GM12878 (cell line): ENCODE results near the gene ZDHHC19. TPM values are rescaled to one million over a fixed set of nuclear protein-coding genes. Genes with fewer than 3 reads are reported as not detected.

ENCODE experiments used
- ATAC-seq: fragments of 200-7000 bp; cut with Tn5 transposase; 3 replicates; pipeline ENCODE4 v1.9.1; 2020; ENCODE audit warnings: mild to moderate bottlenecking, moderate library complexity
- BruUV-seq: library from RNA; stranded (reverse); fragments of 400-500 nt; replicated peaks from 2 replicates; lab custom pipeline; 2021; lab: Mats Ljungman, UMichigan
- CTCF ChIA-PET: fragments of 300-600 bp; sonication (Branson Sonifier 250); formaldehyde crosslinking; extraction: SDS; loops from one replicate; lab custom pipeline; 2021; ENCODE audit warnings: inconsistent platforms; lab: Yijun Ruan, JAX
- POLR2A ChIA-PET: fragments of 350-600 bp; formaldehyde crosslinking; extraction: SDS; loops from one replicate; lab custom pipeline; 2021; ENCODE audit warnings: inconsistent platforms; lab: Charles Lee
- RAD21 ChIA-PET: fragments of 300-600 bp; sonication (Branson Sonifier 250); formaldehyde crosslinking; loops from one replicate; lab custom pipeline; 2023; ENCODE audit warnings: antibody characterized with exemption; ENCODE audit not compliant: unreplicated experiment; lab: Charles Lee
- SMC1A ChIA-PET: fragments of 300-600 bp; sonication (Branson Sonifier 250); formaldehyde crosslinking; loops from one replicate; lab custom pipeline; 2023; ENCODE audit not compliant: unreplicated experiment, uncharacterized antibody; lab: Charles Lee
- DNase-seq: peaks from one replicate; pipeline ENCODE4 v3.0.0-alpha.2; 2011; ENCODE audit warnings: low read depth, low spot score
- FAIRE-seq: peaks from 3 replicates; lab custom pipeline; 2011; peaks lifted over from hg19 to GRCh38; lab: Jason Lieb, UNC
- H2AFZ ChIP-seq: 2 replicates; pipeline ENCODE4 v1.6.0; 2011; ENCODE audit warnings: low read depth, low read length, control low read depth; ENCODE audit not compliant: control insufficient read depth
- H3K27ac ChIP-seq: 2 replicates; pipeline ENCODE4 v1.5.1; 2011; ENCODE audit warnings: control low read depth; ENCODE audit not compliant: control insufficient read depth, insufficient read depth
- H3K27me3 ChIP-seq, 2 experiments: replicated peaks in 1 of 2; 2 replicates each; pipeline versions ENCODE4 v1.6.0 to v1.6.1; 2011; ENCODE audit warnings: low read length in 1 of 2; ENCODE audit not compliant: control insufficient read depth in 2 of 2, insufficient read depth in 2 of 2
- H3K36me3 ChIP-seq, 2 experiments: 2 replicates each; pipeline ENCODE4 v1.5.1; 2011; ENCODE audit warnings: low read length in 1 of 2; ENCODE audit not compliant: control insufficient read depth in 2 of 2, insufficient read depth in 2 of 2
- H3K4me1 ChIP-seq: 2 replicates; pipeline ENCODE4 v1.6.1; 2011; ENCODE audit warnings: mild to moderate bottlenecking, low read length, moderate library complexity, mixed read lengths; ENCODE audit not compliant: control insufficient read depth, insufficient read depth
- H3K4me2 ChIP-seq: 2 replicates; pipeline ENCODE4 v1.6.0; 2011; ENCODE audit warnings: control low read depth; ENCODE audit not compliant: control insufficient read depth, insufficient read depth
- H3K4me3 ChIP-seq: fragments of 200-600 bp; sonication (generic); 2 replicates; pipeline ENCODE4 v1.5.1; 2016
- H3K79me2 ChIP-seq: 2 replicates; pipeline ENCODE4 v1.6.0; 2011; ENCODE audit warnings: low read length; ENCODE audit not compliant: control insufficient read depth, insufficient read depth
- H3K9ac ChIP-seq: 2 replicates; pipeline ENCODE4 v1.8.0; 2011; ENCODE audit warnings: low read length, control low read depth, mixed read lengths; ENCODE audit not compliant: control insufficient read depth, insufficient read depth
- H3K9me3 ChIP-seq: replicated peaks from 3 replicates; pipeline ENCODE4 v1.5.1; 2011; ENCODE audit warnings: mild to moderate bottlenecking, low read length; ENCODE audit not compliant: control insufficient read depth, insufficient read depth
- H4K20me1 ChIP-seq: 2 replicates; pipeline ENCODE4 v1.6.0; 2011; ENCODE audit not compliant: control insufficient read depth, insufficient read depth
- CBX5 ChIP-seq: sonication (generic); IDR thresholded peaks from 2 replicates; pipeline ENCODE4 v1.6.1; 2016; ENCODE audit warnings: low read depth, moderate library complexity, mild to moderate bottlenecking, inconsistent platforms
- HDAC6 ChIP-seq: fragments of 200-600 bp; sonication (generic); IDR thresholded peaks from one replicate; pipeline ENCODE4 v1.8.0; 2017; ENCODE audit warnings: antibody characterized with exemption; ENCODE audit not compliant: unreplicated experiment
- NFIC ChIP-seq: IDR thresholded peaks from 2 replicates; pipeline ENCODE4 v1.6.1; 2012; ENCODE audit warnings: low read depth, mild to moderate bottlenecking, inconsistent platforms, low read length, moderate library complexity
- WGBS: methylation state at CpG from one replicate; pipeline ENCODE4 v1.1.6; 2016; ENCODE audit warnings: low lambda C conversion rate; ENCODE audit not compliant: insufficient replicate concordance, insufficient coverage; ENCODE audit errors: missing lambda C conversion rate; 5-methylcytosine and 5-hydroxymethylcytosine counted together
- in situ Hi-C: fragments of 300-500 bp; cut with MboI; formaldehyde crosslinking; loops from 9 replicates; pipeline ENCODE4 v1.14.3; 2018; ENCODE audit warnings: mixed read lengths
- intact Hi-C: fragments of 100-400 bp; cut with micrococcal nuclease; formaldehyde crosslinking; loops from one replicate; pipeline ENCODE4 v1.14.2; 2022; ENCODE audit not compliant: unreplicated experiment
- polyA plus RNA-seq, 11 experiments: library from polyadenylated mRNA; depleted of rRNA in 4 of 11; unstranded in 6 of 11; stranded (reverse) in 5 of 11; fragments of >200 nt; fragmentation: Nextera tagmentation in 4 of 11; fragmentation: Illumina TruSeq in 1 of 11; extraction: Ambion mirVana in 4 of 11; extraction: Trizol in 1 of 11; gene quantifications; 1 replicate in 1 of 11; 2 replicates in 10 of 11; pipeline versions ENCODE4 v1.2.1 to v1.2.3, GENCODE V29; 2011 to 2016; ENCODE audit warnings: inconsistent platforms in 2 of 11, missing spikeins in 2 of 11, low read depth in 1 of 11
- total RNA-seq, 4 experiments: library from RNA; depleted of rRNA in 3 of 4; stranded (reverse); fragments of >200 nt in 3 of 4; fragmentation: Illumina TruSeq in 1 of 4; extraction: Trizol in 1 of 4; gene quantifications; 2 replicates each; pipeline versions ENCODE4 v1.2.1 to v1.2.3, GENCODE V29; 2013 to 2021
- TF ChIP-seq, protein P1 (sequence below): IDR thresholded peaks from 2 replicates; pipeline ENCODE4 v1.6.1; 2011; ENCODE audit warnings: mild to moderate bottlenecking, low read depth, low read length, moderate library complexity; ENCODE audit not compliant: insufficient replicate concordance
- TF ChIP-seq, protein P2 (sequence below): fragments of 450-650 bp; IDR thresholded peaks from 2 replicates; pipeline ENCODE4 v1.6.1; 2016; ENCODE audit warnings: mild to moderate bottlenecking

Gene ZDHHC19
- total and polyA plus RNA-seq, 10 of the 15 experiments (the other 5 are each of a cell fraction or from before 2014, with no cell fraction given) = 0.26 TPM; not detected in 9

DNA sequence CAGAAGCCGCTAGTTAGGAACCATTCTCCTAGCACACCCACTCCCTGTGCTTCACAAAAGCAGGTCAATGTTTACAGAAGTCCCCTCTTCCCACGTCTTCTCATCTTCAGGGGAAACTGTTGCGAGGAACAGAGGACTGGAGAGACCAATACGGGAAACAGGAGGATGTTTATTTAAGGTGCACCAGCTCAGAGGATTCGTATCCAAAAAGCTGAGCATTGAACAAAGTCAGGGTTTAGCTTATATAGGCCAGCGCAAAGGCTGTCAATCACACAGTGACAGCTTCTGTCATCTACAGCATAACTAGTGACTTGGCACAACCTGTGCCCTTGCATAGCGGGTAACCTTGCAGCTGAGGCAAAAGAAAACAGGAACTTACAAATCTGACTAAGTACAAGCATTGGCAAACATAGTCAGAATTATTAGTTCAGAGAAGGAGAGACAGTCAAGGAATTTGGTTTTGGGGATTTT, 61.3 kb downstream of the ZDHHC19 start:
- BruUV-seq = no TSS peak
- peak; percentile 31 for FAIRE-seq

More for the DNA sequence above, 61.3 kb downstream of the ZDHHC19 start:
- ChIA-PET RAD21 (interaction anchor here (0.9 kb wide), 1 partner anchor 10 kb away, joined by 4 read pairs; no protein-coding TSS in a partner anchor), CTCF (interaction anchor here (0.8 to 1.2 kb wide), 2 partner anchors 10 to 53 kb away, joined by 3 to 5 read pairs; no protein-coding TSS in a partner anchor), POLR2A (interaction anchor here (0.8 to 1.0 kb wide), 2 partner anchors 8 to 9 kb away, joined by 3 to 5 read pairs; no protein-coding TSS in a partner anchor), SMC1A (interaction anchor here (1.0 to 1.7 kb wide), 4 partner anchors 10 to 71 kb away, joined by 3 to 5 read pairs (median 3); no protein-coding TSS in a partner anchor)
- WGBS = 34% methylated on average over 7 of the region's 7 CpGs
- H3K9me3 ChIP-seq = peaks cover 1% of the 10 kb centered on the region; the same call in 1 of the 3 replicates
- H3K9ac ChIP-seq = no peak overlapping the region
- no peak overlapping the region for H3K4me2 ChIP-seq
- no peaks in the 10 kb centered on the region for H3K27me3 ChIP-seq
- H3K36me3 ChIP-seq = no peaks in the 10 kb centered on the region
- no peaks in the 10 kb centered on the region for H4K20me1 ChIP-seq
- peak; percentile 56 for ATAC-seq
- no peak overlapping the region for H3K4me3 ChIP-seq
- peak overlapping the region; percentile 37; the same call in 1 of the 2 replicates for H2AFZ ChIP-seq
- TF ChIP-seq, protein P1, sequence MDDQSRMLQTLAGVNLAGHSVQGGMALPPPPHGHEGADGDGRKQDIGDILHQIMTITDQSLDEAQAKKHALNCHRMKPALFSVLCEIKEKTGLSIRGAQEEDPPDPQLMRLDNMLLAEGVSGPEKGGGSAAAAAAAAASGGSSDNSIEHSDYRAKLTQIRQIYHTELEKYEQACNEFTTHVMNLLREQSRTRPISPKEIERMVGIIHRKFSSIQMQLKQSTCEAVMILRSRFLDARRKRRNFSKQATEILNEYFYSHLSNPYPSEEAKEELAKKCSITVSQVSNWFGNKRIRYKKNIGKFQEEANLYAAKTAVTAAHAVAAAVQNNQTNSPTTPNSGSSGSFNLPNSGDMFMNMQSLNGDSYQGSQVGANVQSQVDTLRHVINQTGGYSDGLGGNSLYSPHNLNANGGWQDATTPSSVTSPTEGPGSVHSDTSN = peak; percentile 71
- TF ChIP-seq, protein P2, sequence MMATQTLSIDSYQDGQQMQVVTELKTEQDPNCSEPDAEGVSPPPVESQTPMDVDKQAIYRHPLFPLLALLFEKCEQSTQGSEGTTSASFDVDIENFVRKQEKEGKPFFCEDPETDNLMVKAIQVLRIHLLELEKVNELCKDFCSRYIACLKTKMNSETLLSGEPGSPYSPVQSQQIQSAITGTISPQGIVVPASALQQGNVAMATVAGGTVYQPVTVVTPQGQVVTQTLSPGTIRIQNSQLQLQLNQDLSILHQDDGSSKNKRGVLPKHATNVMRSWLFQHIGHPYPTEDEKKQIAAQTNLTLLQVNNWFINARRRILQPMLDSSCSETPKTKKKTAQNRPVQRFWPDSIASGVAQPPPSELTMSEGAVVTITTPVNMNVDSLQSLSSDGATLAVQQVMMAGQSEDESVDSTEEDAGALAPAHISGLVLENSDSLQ = peak; percentile 86
- no peak for TF ChIP-seq HDAC6
- TF ChIP-seq NFIC = no peak
- peak; percentile 29; the same call in 1 of the 2 replicates for TF ChIP-seq CBX5
- TF ChIP-seq, all 136 proteins: peak for 3
- intact Hi-C loops = no loop called here
- in situ Hi-C loops = no loop called here
- H3K4me1 ChIP-seq = no peaks in the 10 kb centered on the region
- peak; percentile 28 for DNase-seq
- no peak overlapping the region for H3K27ac ChIP-seq
- no peaks in the 10 kb centered on the region for H3K79me2 ChIP-seq
